Panc1 (cell line): ENCODE data around the gene SSR3. TPM values are rescaled to one million over a fixed set of nuclear protein-coding genes. Genes with fewer than 3 reads are reported as not detected.

ENCODE experiments used
- ATAC-seq: fragments of 200-7000 bp; cut with Tn5 transposase; 2 replicates; pipeline ENCODE4 v1.9.1; 2020; ENCODE audit warnings: mild to moderate bottlenecking, moderate library complexity
- BruUV-seq: library from RNA; stranded (reverse); fragments of 400-500 nt; replicated peaks from 2 replicates; lab custom pipeline; 2021; lab: Mats Ljungman, UMichigan
- CTCF ChIA-PET: fragments of 300-600 bp; sonication (Branson Sonifier 250); formaldehyde crosslinking; loops from one replicate; lab custom pipeline; 2022; ENCODE audit warnings: antibody characterized with exemption; lab: Charles Lee
- POLR2A ChIA-PET: fragments of 300-600 bp; sonication (Branson Sonifier 250); formaldehyde crosslinking; loops from one replicate; lab custom pipeline; 2022; ENCODE audit warnings: antibody characterized with exemption; lab: Charles Lee
- DNase-seq: peaks from one replicate; pipeline ENCODE4 v3.0.0-alpha.2; 2010; ENCODE audit warnings: low read depth, low spot score
- H3K27ac ChIP-seq: 2 replicates; pipeline ENCODE4 v1.5.1; 2011; ENCODE audit warnings: mild to moderate bottlenecking, low read length, inconsistent platforms
- H3K27me3 ChIP-seq: fragments of 200-500 bp; sonication (Bioruptor generic); 2 replicates; pipeline ENCODE4 v1.6.0; 2014; ENCODE audit warnings: low read length, inconsistent platforms; ENCODE audit not compliant: control insufficient read depth, insufficient read depth
- H3K36me3 ChIP-seq: fragments of 200-500 bp; sonication (Bioruptor generic); 2 replicates; pipeline ENCODE4 v1.5.1; 2014; ENCODE audit warnings: inconsistent platforms, mild to moderate bottlenecking, low read length, moderate library complexity; ENCODE audit not compliant: control insufficient read depth, insufficient read depth
- H3K4me1 ChIP-seq: 2 replicates; pipeline ENCODE4 v1.5.1; 2011; ENCODE audit warnings: inconsistent platforms, mild to moderate bottlenecking, low read length, moderate library complexity; ENCODE audit not compliant: control insufficient read depth, insufficient read depth
- H3K4me3 ChIP-seq, 2 experiments: 2 replicates each; pipeline ENCODE4 v1.5.1; 2011 to 2012; ENCODE audit warnings: low read depth in 2 of 2, low read length in 2 of 2, mild to moderate bottlenecking in 2 of 2, inconsistent platforms in 1 of 2, moderate library complexity in 1 of 2
- H3K9me3 ChIP-seq: fragments of 200-500 bp; sonication (Bioruptor generic); 2 replicates; pipeline ENCODE4 v1.5.1; 2014; ENCODE audit warnings: low read depth, mild to moderate bottlenecking, inconsistent platforms, low read length, moderate library complexity; ENCODE audit not compliant: control insufficient read depth, insufficient read depth
- POLR2AphosphoS5 ChIP-seq: IDR thresholded peaks from 2 replicates; pipeline ENCODE4 v1.6.1; 2012; ENCODE audit warnings: mild to moderate bottlenecking, low read depth, low read length, moderate library complexity
- SIN3A ChIP-seq: IDR thresholded peaks from 2 replicates; pipeline ENCODE4 v1.6.1; 2012; ENCODE audit warnings: low read depth, mild to moderate bottlenecking, low read length, moderate library complexity, borderline replicate concordance; ENCODE audit not compliant: insufficient read depth
- TCF7L2 ChIP-seq: IDR thresholded peaks from 2 replicates; pipeline ENCODE4 v1.6.1; 2011; ENCODE audit warnings: mild to moderate bottlenecking, low read depth, low read length, inconsistent platforms
- in situ Hi-C: cut with HindIII; loops from 2 replicates; pipeline ENCODE4 v1.10.0; 2016; ENCODE audit warnings: low sequenced_read_pairs, low pct_unique_long_range_greater_than_20kb
- intact Hi-C: fragments of 100-400 bp; cut with micrococcal nuclease; formaldehyde crosslinking; loops from one replicate; pipeline ENCODE4 v1.10.0; 2022; ENCODE audit not compliant: unreplicated experiment
- total RNA-seq: library from RNA; stranded (reverse); gene quantifications from one replicate; pipeline ENCODE4 v1.2.1, GENCODE V29; 2021; ENCODE audit not compliant: unreplicated experiment
- TF ChIP-seq, protein P1 (sequence below): fragments of 450-650 bp; IDR thresholded peaks from 2 replicates; pipeline ENCODE4 v1.5.1; 2017; ENCODE audit warnings: mild to moderate bottlenecking
- TF ChIP-seq, protein P2 (sequence below), 2 experiments: IDR thresholded peaks; 2 replicates each; pipeline ENCODE4 v1.6.1; 2011 to 2012; ENCODE audit warnings: low read depth in 2 of 2, control low read depth in 1 of 2, low read length in 1 of 2, mild to moderate bottlenecking in 1 of 2, moderate library complexity in 1 of 2; ENCODE audit not compliant: insufficient read depth in 1 of 2

SSR3 gene
- total RNA-seq, 1 experiment from 2014 or later = 154 TPM

DNA sequence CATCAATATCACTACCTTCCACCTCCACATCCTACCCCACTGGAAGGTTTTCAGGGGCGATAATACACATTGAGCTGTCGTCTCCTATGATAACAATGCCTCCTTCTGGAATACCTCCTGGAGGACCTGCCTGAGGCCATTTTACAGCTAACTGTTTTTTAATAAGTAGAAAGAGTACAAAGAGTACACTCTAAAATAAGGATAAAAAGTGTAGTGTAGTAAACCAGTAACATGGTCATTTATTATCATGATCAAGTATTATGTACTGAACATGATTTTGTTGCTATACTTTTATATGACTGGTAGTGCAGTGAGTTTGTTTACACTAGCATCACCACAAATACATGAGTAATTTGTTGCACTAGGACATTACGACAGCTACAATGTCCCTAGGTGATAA lies 46.6 kb upstream of the SSR3 start:
- no peaks in the 10 kb centered on the region for H3K9me3 ChIP-seq
- ATAC-seq (no peak), DNase-seq (no peak)
- POLR2A ChIA-PET = no interaction called here
- in situ Hi-C loops = no loop called here
- intact Hi-C loops = no loop called here
- CTCF ChIA-PET = no interaction called here
- H3K27ac ChIP-seq = no peak overlapping the region
- H3K27me3 ChIP-seq = no peaks in the 10 kb centered on the region
- no peak overlapping the region for H3K4me3 ChIP-seq
- TF ChIP-seq, protein P1, sequence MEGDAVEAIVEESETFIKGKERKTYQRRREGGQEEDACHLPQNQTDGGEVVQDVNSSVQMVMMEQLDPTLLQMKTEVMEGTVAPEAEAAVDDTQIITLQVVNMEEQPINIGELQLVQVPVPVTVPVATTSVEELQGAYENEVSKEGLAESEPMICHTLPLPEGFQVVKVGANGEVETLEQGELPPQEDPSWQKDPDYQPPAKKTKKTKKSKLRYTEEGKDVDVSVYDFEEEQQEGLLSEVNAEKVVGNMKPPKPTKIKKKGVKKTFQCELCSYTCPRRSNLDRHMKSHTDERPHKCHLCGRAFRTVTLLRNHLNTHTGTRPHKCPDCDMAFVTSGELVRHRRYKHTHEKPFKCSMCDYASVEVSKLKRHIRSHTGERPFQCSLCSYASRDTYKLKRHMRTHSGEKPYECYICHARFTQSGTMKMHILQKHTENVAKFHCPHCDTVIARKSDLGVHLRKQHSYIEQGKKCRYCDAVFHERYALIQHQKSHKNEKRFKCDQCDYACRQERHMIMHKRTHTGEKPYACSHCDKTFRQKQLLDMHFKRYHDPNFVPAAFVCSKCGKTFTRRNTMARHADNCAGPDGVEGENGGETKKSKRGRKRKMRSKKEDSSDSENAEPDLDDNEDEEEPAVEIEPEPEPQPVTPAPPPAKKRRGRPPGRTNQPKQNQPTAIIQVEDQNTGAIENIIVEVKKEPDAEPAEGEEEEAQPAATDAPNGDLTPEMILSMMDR = no peak
- no peak for TF ChIP-seq POLR2AphosphoS5
- TF ChIP-seq, protein P2, sequence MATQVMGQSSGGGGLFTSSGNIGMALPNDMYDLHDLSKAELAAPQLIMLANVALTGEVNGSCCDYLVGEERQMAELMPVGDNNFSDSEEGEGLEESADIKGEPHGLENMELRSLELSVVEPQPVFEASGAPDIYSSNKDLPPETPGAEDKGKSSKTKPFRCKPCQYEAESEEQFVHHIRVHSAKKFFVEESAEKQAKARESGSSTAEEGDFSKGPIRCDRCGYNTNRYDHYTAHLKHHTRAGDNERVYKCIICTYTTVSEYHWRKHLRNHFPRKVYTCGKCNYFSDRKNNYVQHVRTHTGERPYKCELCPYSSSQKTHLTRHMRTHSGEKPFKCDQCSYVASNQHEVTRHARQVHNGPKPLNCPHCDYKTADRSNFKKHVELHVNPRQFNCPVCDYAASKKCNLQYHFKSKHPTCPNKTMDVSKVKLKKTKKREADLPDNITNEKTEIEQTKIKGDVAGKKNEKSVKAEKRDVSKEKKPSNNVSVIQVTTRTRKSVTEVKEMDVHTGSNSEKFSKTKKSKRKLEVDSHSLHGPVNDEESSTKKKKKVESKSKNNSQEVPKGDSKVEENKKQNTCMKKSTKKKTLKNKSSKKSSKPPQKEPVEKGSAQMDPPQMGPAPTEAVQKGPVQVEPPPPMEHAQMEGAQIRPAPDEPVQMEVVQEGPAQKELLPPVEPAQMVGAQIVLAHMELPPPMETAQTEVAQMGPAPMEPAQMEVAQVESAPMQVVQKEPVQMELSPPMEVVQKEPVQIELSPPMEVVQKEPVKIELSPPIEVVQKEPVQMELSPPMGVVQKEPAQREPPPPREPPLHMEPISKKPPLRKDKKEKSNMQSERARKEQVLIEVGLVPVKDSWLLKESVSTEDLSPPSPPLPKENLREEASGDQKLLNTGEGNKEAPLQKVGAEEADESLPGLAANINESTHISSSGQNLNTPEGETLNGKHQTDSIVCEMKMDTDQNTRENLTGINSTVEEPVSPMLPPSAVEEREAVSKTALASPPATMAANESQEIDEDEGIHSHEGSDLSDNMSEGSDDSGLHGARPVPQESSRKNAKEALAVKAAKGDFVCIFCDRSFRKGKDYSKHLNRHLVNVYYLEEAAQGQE (IDR thresholded peaks at IDR 0.05; ENCODE audit: insufficient read depth in 1 of 2, low read depth in 2 of 2, low read length in 1 of 2) = no peak
- TF ChIP-seq SIN3A = no peak
- no peak for TF ChIP-seq TCF7L2
- H3K36me3 ChIP-seq = no peaks in the 10 kb centered on the region
- H3K4me1 ChIP-seq = peaks cover 8% of the 10 kb centered on the region; the same call in 1 of the 2 replicates
- BruUV-seq = no TSS peak

DNA sequence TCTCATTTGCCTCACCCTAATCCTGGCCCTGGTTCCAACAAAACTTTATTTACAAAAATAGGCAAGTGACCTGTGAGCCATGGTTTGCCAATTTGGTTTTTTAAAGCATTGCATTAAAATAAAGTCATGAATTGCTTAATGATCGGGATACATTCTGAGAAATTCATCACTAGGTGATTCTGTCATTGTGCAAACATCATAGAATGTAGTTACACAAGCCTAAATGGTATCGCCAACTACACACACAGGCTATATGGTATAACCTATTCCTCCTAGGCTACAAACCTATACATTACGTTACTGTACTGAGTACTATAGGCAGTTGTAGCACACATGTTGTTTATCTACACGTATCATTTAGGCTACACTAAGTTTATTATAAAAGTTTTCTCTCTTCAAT lies 45.9 kb upstream of the SSR3 start:
- Histone ChIP-seq H3K4me1 (peaks cover 5% of the 10 kb centered on the region; the same call in 1 of the 2 replicates), H3K27me3 (no peaks in the 10 kb centered on the region), H3K27ac (no peak overlapping the region), H3K36me3 (no peaks in the 10 kb centered on the region), H3K9me3 (no peaks in the 10 kb centered on the region), H3K4me3 (no peak overlapping the region)
- in situ Hi-C loops (no loop called here), intact Hi-C loops (no loop called here)
- CTCF ChIA-PET = no interaction called here
- POLR2A ChIA-PET = no interaction called here
- no TSS peak for BruUV-seq
- TF ChIP-seq TCF7L2 = no peak
- TF ChIP-seq, protein P2 (IDR thresholded peaks at IDR 0.05; ENCODE audit: insufficient read depth in 1 of 2, low read depth in 2 of 2, low read length in 1 of 2) = no peak
- TF ChIP-seq, protein P1 = no peak
- no peak for TF ChIP-seq POLR2AphosphoS5
- no peak for TF ChIP-seq SIN3A
- no peak for ATAC-seq
- no peak for DNase-seq
